GM12873 (cell line): Measurements from ENCODE around the gene TMEM204.

Experiments
- TF ChIP-seq, protein P1 (sequence below): IDR thresholded peaks from 2 replicates; pipeline ENCODE4 v1.5.1; 2012; ENCODE audit warnings: low read depth, mild to moderate bottlenecking, moderate library complexity, low read length, control low read depth; ENCODE audit not compliant: insufficient read depth; ENCODE audit errors: missing control alignments

Gene TMEM204

DNA sequence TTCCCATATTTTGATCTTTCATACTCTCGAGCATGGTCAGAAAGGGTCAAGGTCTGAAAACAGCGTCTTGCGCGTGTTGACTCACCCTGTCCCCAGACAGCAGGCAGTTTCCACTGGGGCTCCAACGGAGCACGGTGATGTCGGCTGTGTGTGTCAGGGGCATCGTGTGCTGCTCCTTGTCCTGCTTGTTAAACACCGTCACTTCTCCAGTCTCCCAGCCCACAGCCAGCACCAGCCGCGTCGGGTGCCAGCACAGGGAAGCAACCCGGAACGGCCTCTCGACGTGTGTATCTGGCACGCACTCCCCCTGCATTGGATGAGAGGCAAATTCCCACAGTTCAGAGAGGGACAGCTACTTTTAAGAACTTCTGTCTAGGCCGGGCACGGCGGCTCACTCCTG, 68.8 kb downstream of the TMEM204 start:
- TF ChIP-seq, protein P1, sequence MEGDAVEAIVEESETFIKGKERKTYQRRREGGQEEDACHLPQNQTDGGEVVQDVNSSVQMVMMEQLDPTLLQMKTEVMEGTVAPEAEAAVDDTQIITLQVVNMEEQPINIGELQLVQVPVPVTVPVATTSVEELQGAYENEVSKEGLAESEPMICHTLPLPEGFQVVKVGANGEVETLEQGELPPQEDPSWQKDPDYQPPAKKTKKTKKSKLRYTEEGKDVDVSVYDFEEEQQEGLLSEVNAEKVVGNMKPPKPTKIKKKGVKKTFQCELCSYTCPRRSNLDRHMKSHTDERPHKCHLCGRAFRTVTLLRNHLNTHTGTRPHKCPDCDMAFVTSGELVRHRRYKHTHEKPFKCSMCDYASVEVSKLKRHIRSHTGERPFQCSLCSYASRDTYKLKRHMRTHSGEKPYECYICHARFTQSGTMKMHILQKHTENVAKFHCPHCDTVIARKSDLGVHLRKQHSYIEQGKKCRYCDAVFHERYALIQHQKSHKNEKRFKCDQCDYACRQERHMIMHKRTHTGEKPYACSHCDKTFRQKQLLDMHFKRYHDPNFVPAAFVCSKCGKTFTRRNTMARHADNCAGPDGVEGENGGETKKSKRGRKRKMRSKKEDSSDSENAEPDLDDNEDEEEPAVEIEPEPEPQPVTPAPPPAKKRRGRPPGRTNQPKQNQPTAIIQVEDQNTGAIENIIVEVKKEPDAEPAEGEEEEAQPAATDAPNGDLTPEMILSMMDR: no peak
